K562 (cell line): ENCODE measurements around the gene EMILIN3. TPM values are rescaled to one million over a fixed set of nuclear protein-coding genes. Genes with fewer than 3 reads are reported as not detected.

Experiments used
- ATAC-seq: fragments of 200-7000 bp; cut with Tn5 transposase; 3 replicates; pipeline ENCODE4 v1.9.1; 2020; ENCODE audit warnings: moderate library complexity
- BruUV-seq: library from RNA; stranded (reverse); fragments of 400-500 nt; replicated peaks from 2 replicates; lab custom pipeline; 2021; lab: Mats Ljungman, UMichigan
- CTCF ChIA-PET: fragments of 300-600 bp; formaldehyde crosslinking; extraction: SDS; loops from one replicate; lab custom pipeline; 2021; ENCODE audit warnings: low intra/inter-chr PET ratio; lab: Yijun Ruan, JAX
- POLR2A ChIA-PET: fragments of 300-600, 350-650 bp; sonication (Branson Sonifier 250); formaldehyde crosslinking; extraction: SDS; loops from one replicate; lab custom pipeline; 2021; ENCODE audit warnings: antibody characterized with exemption, inconsistent platforms; lab: Yijun Ruan, JAX
- DNase-seq, 4 experiments: peaks; one replicate each; pipeline versions ENCODE4 v3.0.0 to v3.0.0-alpha.2; 2011 to 2018; ENCODE audit warnings: low spot score in 3 of 4, mixed read lengths in 3 of 4; ENCODE audit errors: extremely low read depth in 1 of 4
- FAIRE-seq: peaks from 2 replicates; lab custom pipeline; 2011; peaks lifted over from hg19 to GRCh38; lab: Jason Lieb, UNC
- H2AFZ ChIP-seq: 2 replicates; pipeline ENCODE4 v1.6.0; 2011; ENCODE audit warnings: low read depth, low read length, control low read depth, inconsistent platforms
- H3K27ac ChIP-seq: fragments of 200-600 bp; 3 replicates; pipeline ENCODE4 v1.8.0; 2011; ENCODE audit warnings: low read depth, mild to moderate bottlenecking, control low read depth, inconsistent platforms, low read length, moderate library complexity, mixed read lengths; ENCODE audit errors: extremely low read depth
- H3K27me3 ChIP-seq, 2 experiments: fragments of 300-600 bp in 1 of 2; 2 replicates in 1 of 2; 3 replicates in 1 of 2; pipeline versions ENCODE4 v1.6.0 to v1.8.0; 2011; ENCODE audit warnings: inconsistent platforms in 2 of 2, low read length in 2 of 2, mild to moderate bottlenecking in 1 of 2, mixed read lengths in 1 of 2, moderate library complexity in 1 of 2; ENCODE audit not compliant: control insufficient read depth in 2 of 2, insufficient read depth in 2 of 2
- H3K36me3 ChIP-seq: fragments of 300-600 bp; 3 replicates; pipeline ENCODE4 v1.8.0; 2011; ENCODE audit warnings: mild to moderate bottlenecking, low read length, inconsistent platforms; ENCODE audit not compliant: control insufficient read depth, insufficient read depth
- H3K4me1 ChIP-seq, 2 experiments: fragments of 200-600 bp in 1 of 2; replicated peaks in 1 of 2; 2 replicates in 1 of 2; 3 replicates in 1 of 2; pipeline versions ENCODE4 v1.5.1 to v1.8.0; 2011; ENCODE audit warnings: inconsistent platforms in 2 of 2, low read length in 2 of 2, mild to moderate bottlenecking in 1 of 2, mixed read lengths in 1 of 2, moderate library complexity in 1 of 2; ENCODE audit not compliant: control insufficient read depth in 2 of 2, insufficient read depth in 2 of 2
- H3K4me2 ChIP-seq: 2 replicates; pipeline ENCODE4 v1.6.1; 2011; ENCODE audit warnings: low read length, control low read depth, inconsistent platforms, mixed read lengths; ENCODE audit not compliant: insufficient read depth
- H3K4me3 ChIP-seq: fragments of 200-600 bp; sonication (generic), shearing (Covaris generic); 2 replicates; pipeline ENCODE4 v1.5.1; 2016; ENCODE audit warnings: control low read depth, inconsistent platforms
- H3K79me2 ChIP-seq: fragments of 200-600 bp; 3 replicates; pipeline ENCODE4 v1.8.0; 2011; ENCODE audit warnings: low read length, inconsistent platforms; ENCODE audit not compliant: control insufficient read depth, insufficient read depth
- H3K9ac ChIP-seq, 2 experiments: 2 replicates each; pipeline versions ENCODE4 v1.6.0 to v1.6.1; 2011; ENCODE audit warnings: low read depth in 2 of 2, low read length in 2 of 2, control low read depth in 1 of 2, inconsistent platforms in 1 of 2, mild to moderate bottlenecking in 1 of 2, mixed read lengths in 1 of 2; ENCODE audit not compliant: insufficient read depth in 1 of 2
- H3K9me1 ChIP-seq: one replicate; pipeline ENCODE4 v1.6.0; 2011; ENCODE audit warnings: inconsistent platforms, mild to moderate bottlenecking, low read length, moderate library complexity; ENCODE audit not compliant: control insufficient read depth, insufficient read depth
- H3K9me3 ChIP-seq: replicated peaks from 2 replicates; pipeline ENCODE4 v1.5.1; 2011; ENCODE audit warnings: low read depth, low read length, inconsistent platforms; ENCODE audit not compliant: control insufficient read depth, insufficient read depth
- H4K20me1 ChIP-seq: replicated peaks from 2 replicates; pipeline ENCODE4 v1.6.1; 2011; ENCODE audit warnings: low read length, inconsistent platforms, mixed read lengths; ENCODE audit not compliant: control insufficient read depth, insufficient read depth
- CBFA2T2 ChIP-seq: fragments of 450-650 bp; conservative IDR thresholded peaks from 2 replicates; pipeline ENCODE4 v1.6.1; 2017; ENCODE audit warnings: mild to moderate bottlenecking
- CC2D1A ChIP-seq: fragments of 450-650 bp; IDR thresholded peaks from 2 replicates; pipeline ENCODE4 v1.6.1; 2017; ENCODE audit warnings: mild to moderate bottlenecking
- GABPA ChIP-seq: fragments of 200-800 bp; sonication (Bioruptor generic); conservative IDR thresholded peaks from 2 replicates; pipeline ENCODE4 v1.6.1; 2016; ENCODE audit warnings: low read depth, missing genetic modification characterization, missing compliant biosample characterization
- HNRNPK ChIP-seq: fragments of 200-400 bp; formaldehyde crosslinking; IDR thresholded peaks from one replicate; pipeline ENCODE4 v1.6.1; 2018; ENCODE audit warnings: mild to moderate bottlenecking, low read depth, low read length; ENCODE audit not compliant: poor library complexity, severe bottlenecking
- NFE2 ChIP-seq: IDR thresholded peaks from 2 replicates; pipeline ENCODE4 v1.6.1; 2014; ENCODE audit warnings: antibody characterized with exemption, low read depth
- OTX1 ChIP-seq: fragments of 450-650 bp; formaldehyde crosslinking; IDR thresholded peaks from 2 replicates; pipeline ENCODE4 v1.4.0; 2022; ENCODE audit warnings: mild to moderate bottlenecking
- RAD21 ChIP-seq, 2 experiments: fragments of 250-450 bp in 1 of 2; fragments of 450-650 bp in 1 of 2; sonication (Bioruptor Pico) in 1 of 2; formaldehyde crosslinking in 1 of 2; IDR thresholded peaks in 1 of 2; conservative IDR thresholded peaks in 1 of 2; 2 replicates each; pipeline versions ENCODE4 v1.4.0 to v1.8.0; 2020 to 2022; ENCODE audit warnings: mild to moderate bottlenecking in 2 of 2, moderate library complexity in 1 of 2
- THAP12 ChIP-seq: fragments of 250-450 bp; sonication (Bioruptor Pico); IDR thresholded peaks from 2 replicates; pipeline ENCODE4 v1.9.0; 2021; ENCODE audit warnings: mild to moderate bottlenecking, inconsistent platforms
- U2AF1 ChIP-seq: fragments of 200-400 bp; formaldehyde crosslinking; optimal IDR thresholded peaks from 2 replicates; pipeline ENCODE3; 2017; ENCODE audit warnings: mild to moderate bottlenecking, low read depth, low read length, moderate library complexity
- ZNF175 ChIP-seq: fragments of 200-800 bp; sonication (Bioruptor generic); IDR thresholded peaks from 2 replicates; pipeline ENCODE4 v1.6.1; 2016; ENCODE audit warnings: low read depth, mild to moderate bottlenecking, missing genetic modification characterization, missing compliant biosample characterization
- ZNF324 ChIP-seq: fragments of 250-450 bp; sonication (Bioruptor Pico); IDR thresholded peaks from 2 replicates; pipeline ENCODE4 v1.4.0; 2020; ENCODE audit warnings: mild to moderate bottlenecking
- ZSCAN32 ChIP-seq: fragments of 450-650 bp; formaldehyde crosslinking; IDR thresholded peaks from 2 replicates; pipeline ENCODE4 v1.4.0; 2020; ENCODE audit warnings: mild to moderate bottlenecking, moderate library complexity
- WGBS: fragments of 100-300 bp; shearing (Covaris generic); methylation state at CpG from one replicate; pipeline ENCODE4 v1.1.6; 2016; ENCODE audit warnings: low coverage, mixed read lengths; ENCODE audit not compliant: insufficient coverage; ENCODE audit errors: missing lambda C conversion rate; 5-methylcytosine and 5-hydroxymethylcytosine counted together
- in situ Hi-C: fragments of 300-500 bp; cut with MboI; formaldehyde crosslinking; loops from 4 replicates; pipeline ENCODE4 v1.15.0; 2018; ENCODE audit warnings: inconsistent platforms, mixed read lengths
- intact Hi-C: fragments of 100-400 bp; cut with micrococcal nuclease; formaldehyde crosslinking; loops from 2 replicates; pipeline ENCODE4 v1.14.2; 2022
- polyA plus RNA-seq, 8 experiments: library from polyadenylated mRNA; depleted of rRNA in 4 of 8; stranded (reverse) in 5 of 8; unstranded in 3 of 8; fragments of >200 nt; fragmentation: Nextera tagmentation in 2 of 8; fragmentation: Illumina TruSeq in 1 of 8; extraction: Ambion mirVana in 2 of 8; extraction: Trizol in 1 of 8; gene quantifications; 2 replicates each; pipeline versions ENCODE4 v1.2.1 to v1.2.3, GENCODE V29; 2011 to 2014; ENCODE audit warnings: inconsistent platforms in 1 of 8, missing spikeins in 1 of 8
- total RNA-seq, 7 experiments: library from RNA; depleted of rRNA in 6 of 7; stranded (reverse); fragments of >200 nt in 6 of 7; fragmentation: Illumina TruSeq in 2 of 7; extraction: Trizol in 2 of 7; gene quantifications; 2 replicates each; pipeline versions ENCODE4 v1.2.1 to v1.2.3, GENCODE V29; 2011 to 2021; ENCODE audit warnings: low replicate concordance in 1 of 7

Gene EMILIN3
- total and polyA plus RNA-seq, 9 of the 15 experiments (the other 6 are each of a cell fraction or from before 2014, with no cell fraction given), result 0.01 to 0.07 TPM; not detected in 7

- Histone ChIP-seq H3K4me3 (no peak overlapping the region), H4K20me1 (no peaks in the 10 kb centered on the region), H3K79me2 (peaks cover 11% of the 10 kb centered on the region), H3K4me1 (peaks cover 5 to 13% of the 10 kb centered on the region in 2 experiments; a peak in 4 of 5 replicates), H3K27me3 (no peaks in the 10 kb centered on the region), H3K27ac (no peak overlapping the region), H3K4me2 (no peak overlapping the region), H3K9me1 (no peaks in the 10 kb centered on the region), H3K9ac (no peak overlapping the region), H3K36me3 (no peaks in the 10 kb centered on the region), H2AFZ (peak overlapping the region; percentile 68; the same call in 1 of the 2 replicates), H3K9me3 (no peaks in the 10 kb centered on the region)
- FAIRE-seq (no peak), DNase-seq (no peak), ATAC-seq (no peak)
- ChIA-PET CTCF (no interaction called here), POLR2A (interaction anchor here (0.8 kb wide), 1 partner anchor 20 kb away, joined by 5 read pairs; no protein-coding TSS in a partner anchor)
- WGBS, result 75% methylated on average over 1 of the region's 1 CpG
- intact Hi-C loops, result no loop called here
- no TSS peak for BruUV-seq
- in situ Hi-C loops, result no loop called here
- TF ChIP-seq ZNF324 (CRISPR knock-in tag), result no peak
- no peak for TF ChIP-seq OTX1 (CRISPR knock-in tag)
- no peak for TF ChIP-seq THAP12
- no peak for TF ChIP-seq U2AF1
- no peak for TF ChIP-seq RAD21 (CRISPR knock-in tag; conservative IDR thresholded peaks at IDR 0.05 in 1 of 2, IDR thresholded peaks at IDR 0.05 in 1 of 2)
- no peak for TF ChIP-seq CC2D1A
- no peak for TF ChIP-seq ZNF175 (CRISPR knock-in tag)
- TF ChIP-seq NFE2, result no peak
- TF ChIP-seq ZSCAN32 (CRISPR knock-in tag), result no peak
- 0 out of 2 replicates have a peak, but pooled peaks have one; percentile 28 for TF ChIP-seq GABPA (tag)
- no peak for TF ChIP-seq HNRNPK
- TF ChIP-seq CBFA2T2, result no peak
Observed at GRCh38 chr20:41320976-41321375, 45.6 kb downstream of the EMILIN3 start.
